Fibroblast of pulmonary artery (primary cell): ENCODE data around the gene HOXB4.
A peak's percentile ranks its signal among the peaks of the same experiment; 100 is the strongest.

Experiments
- DNase-seq: peaks from one replicate; pipeline ENCODE4 v3.0.0-alpha.2; 2010; ENCODE audit warnings: low read depth
- H3K4me3 ChIP-seq: replicated peaks from 2 replicates; pipeline ENCODE4 v1.5.1; 2011; ENCODE audit warnings: low read depth, mild to moderate bottlenecking, control low read depth, low read length, moderate library complexity
- TF ChIP-seq, protein P1 (sequence below): IDR thresholded peaks from 2 replicates; pipeline ENCODE4 v1.5.1; 2011; ENCODE audit warnings: mild to moderate bottlenecking, control low read depth, low read length, inconsistent platforms; ENCODE audit errors: missing control alignments

The HOXB4 gene

DNA sequence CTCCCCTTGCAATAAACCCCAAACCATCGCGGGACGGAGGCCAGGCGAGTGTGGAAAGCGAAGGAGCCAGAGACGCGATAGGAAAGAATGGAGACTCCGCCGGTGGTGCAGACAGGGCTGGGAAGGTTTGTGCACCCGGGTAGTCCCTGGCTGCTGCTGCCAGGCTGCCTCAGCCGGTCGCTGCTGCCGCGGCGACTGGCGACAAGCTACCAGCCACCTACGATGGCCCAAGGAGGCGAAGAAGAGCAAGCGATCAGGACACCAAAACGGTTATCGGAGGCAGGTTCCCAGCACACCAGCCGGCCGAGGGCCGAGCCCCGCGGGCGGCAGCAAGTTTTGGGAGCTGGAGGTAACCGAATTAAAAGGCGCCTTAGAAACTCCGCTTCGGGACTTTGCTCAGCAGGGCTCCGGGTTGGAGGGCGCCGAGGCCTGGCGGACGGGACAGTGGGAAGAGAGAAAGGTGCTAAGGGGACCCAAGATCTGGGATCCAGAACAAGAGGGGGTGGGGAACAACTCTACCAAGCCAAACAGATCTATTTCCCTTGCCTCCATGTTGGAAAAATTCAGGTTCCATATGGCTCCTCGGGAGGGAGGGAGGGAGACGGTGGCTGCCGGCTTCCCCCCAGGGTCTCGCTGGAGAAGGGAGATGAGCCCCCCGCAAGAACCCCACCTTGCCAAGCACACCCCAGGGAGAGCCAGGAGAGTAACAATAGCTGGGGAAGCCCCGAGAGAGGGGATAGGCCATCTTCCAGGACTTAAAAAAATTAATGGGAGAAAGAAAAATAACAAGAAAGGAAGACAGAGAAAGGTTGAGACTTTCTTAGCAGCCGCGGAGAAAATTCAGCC, 23.5 kb downstream of the HOXB4 start:
- TF ChIP-seq, protein P1, sequence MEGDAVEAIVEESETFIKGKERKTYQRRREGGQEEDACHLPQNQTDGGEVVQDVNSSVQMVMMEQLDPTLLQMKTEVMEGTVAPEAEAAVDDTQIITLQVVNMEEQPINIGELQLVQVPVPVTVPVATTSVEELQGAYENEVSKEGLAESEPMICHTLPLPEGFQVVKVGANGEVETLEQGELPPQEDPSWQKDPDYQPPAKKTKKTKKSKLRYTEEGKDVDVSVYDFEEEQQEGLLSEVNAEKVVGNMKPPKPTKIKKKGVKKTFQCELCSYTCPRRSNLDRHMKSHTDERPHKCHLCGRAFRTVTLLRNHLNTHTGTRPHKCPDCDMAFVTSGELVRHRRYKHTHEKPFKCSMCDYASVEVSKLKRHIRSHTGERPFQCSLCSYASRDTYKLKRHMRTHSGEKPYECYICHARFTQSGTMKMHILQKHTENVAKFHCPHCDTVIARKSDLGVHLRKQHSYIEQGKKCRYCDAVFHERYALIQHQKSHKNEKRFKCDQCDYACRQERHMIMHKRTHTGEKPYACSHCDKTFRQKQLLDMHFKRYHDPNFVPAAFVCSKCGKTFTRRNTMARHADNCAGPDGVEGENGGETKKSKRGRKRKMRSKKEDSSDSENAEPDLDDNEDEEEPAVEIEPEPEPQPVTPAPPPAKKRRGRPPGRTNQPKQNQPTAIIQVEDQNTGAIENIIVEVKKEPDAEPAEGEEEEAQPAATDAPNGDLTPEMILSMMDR: no peak
- peak overlapping the region; percentile 43 for H3K4me3 ChIP-seq
- no peak for DNase-seq

DNA sequence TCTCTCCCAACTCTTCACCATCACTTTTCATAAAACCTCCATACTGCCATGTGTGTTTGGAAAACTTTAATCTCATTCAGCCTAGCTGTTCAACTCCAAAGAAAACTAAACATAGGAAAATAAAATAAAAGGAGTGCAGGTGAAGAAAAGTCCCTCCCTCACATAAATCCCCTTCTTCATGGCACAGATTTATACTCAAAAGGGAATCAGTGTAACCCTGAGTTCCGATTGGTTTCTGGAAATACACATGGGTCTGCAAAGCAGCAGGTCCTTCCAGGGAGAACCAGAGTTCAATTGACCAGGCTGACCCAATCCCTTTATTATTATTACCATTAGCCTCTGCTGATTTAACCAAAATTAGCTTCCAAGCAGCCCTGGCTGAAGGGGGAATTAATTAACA, 24.3 kb downstream of the HOXB4 start:
- TF ChIP-seq, protein P1: no peak
- no peak overlapping the region for H3K4me3 ChIP-seq
- no peak for DNase-seq

DNA sequence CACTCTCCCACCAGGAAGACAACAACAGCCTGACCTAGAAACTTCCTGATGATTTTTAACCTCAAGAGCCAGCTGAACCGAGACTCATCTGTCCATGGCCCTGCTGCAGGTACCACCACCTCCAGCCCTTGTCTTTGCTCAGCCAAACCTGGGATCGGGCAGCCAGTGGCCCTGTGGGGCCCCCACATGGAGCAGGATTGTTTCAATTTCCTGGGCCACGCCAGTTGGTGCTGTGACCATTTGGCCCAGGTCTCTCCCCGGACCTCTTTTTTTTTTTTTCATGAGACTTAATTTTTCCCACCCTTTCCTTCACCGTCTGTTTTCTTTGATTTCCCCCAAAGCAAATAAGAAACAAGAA, 25.0 kb downstream of the HOXB4 start:
- no peak overlapping the region for H3K4me3 ChIP-seq
- TF ChIP-seq, protein P1: no peak
- DNase-seq: no peak

DNA sequence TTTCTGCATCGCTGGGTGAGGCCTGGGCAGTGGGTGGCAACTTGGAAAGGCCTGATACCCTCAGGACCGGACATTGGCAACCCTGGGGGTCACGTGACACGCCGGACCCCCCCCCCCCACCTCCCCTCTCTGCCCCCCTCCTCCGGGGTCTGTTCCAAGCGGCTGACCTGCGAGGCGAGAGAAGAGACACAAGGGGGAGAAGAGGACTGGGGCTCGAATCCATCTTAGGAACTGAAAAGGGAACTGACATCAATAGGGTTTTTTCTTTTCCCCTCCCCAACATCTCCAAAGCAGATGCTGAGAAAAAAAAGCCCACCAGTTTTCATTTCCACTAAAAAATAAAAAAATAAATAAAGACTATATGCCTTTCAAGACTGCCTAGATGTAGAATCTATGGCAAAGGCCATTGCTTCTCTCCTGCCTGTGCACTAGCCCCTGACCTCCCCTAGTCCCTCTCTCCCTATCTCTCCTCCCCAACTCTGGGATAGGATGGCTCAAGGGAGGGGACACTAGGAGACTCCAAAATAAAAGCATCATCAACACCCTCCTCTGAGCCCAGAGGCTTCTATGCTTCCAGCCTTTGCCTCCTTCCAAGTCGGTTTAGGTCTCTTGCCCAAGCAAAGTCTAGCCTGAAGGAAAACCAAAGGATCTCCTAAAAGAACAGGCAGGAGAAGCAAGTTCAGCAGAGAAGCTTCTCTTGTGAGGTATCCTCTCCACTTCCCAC, 25.5 kb downstream of the HOXB4 start:
- TF ChIP-seq, protein P1: no peak
- no peak overlapping the region for H3K4me3 ChIP-seq
- no peak for DNase-seq

DNA sequence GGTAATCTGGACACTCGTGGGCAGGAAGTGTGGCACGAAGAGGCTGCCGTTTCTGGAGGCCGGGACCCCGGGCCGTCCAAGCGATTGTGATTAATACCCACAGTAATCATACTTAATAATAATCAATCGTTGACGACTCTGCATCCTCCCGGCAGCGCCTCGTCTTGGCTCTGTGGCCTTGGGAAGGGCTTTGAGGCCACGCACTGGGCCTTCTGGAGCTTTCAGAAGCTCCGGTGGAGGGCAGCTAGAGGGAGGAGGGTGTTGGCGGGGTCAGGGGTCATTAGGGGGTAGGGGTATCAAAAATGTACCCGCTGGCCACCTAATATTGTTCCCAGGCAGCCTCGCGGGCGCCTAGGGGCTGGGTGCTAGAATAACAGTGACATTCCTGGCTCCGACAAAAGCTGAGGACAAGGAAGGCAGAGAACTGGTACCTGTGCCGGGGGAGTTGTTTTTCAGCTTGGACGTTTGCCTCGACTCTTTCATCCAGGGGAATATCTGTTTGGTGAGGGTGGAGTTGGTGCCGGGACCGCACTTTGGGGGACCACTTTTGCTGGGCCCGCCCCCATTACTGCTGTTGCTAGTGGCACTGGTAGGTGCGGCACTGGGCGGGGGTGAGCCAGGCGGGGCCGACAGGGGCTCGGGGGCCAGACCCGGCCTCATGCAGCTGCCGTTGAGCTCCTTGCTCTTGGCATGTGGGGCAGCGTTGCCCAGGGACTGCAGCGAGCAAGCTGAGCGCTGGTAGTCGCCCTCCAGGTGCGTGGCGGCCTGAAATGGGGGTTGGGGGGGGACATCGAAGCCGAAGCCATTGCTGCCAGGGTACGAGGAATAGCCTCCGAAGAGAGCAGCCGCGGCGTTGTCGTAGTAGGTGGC, 26.3 kb downstream of the HOXB4 start:
- TF ChIP-seq, protein P1: no peak
- H3K4me3 ChIP-seq: no peak overlapping the region
- DNase-seq: no peak

DNA sequence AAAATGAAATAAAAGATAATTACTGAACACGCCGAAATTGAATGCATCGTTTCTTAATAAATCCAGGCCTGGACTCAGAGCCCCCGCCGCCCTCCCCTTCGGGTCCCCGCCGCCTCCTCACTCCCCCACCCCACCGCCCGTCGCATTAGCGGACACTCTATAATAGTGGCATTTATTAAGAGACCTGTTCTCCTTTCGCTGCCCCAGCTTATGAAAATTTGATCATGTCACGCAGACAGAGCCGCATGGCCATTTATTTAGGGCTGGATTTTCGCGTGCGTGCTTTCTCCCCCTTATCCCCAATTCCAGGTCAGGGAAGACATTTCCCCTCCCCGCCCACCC, 27.0 kb downstream of the HOXB4 start:
- DNase-seq: no peak
- TF ChIP-seq, protein P1: no peak
- no peak overlapping the region for H3K4me3 ChIP-seq
